Stimulated activated CD8-positive, alpha-beta memory T cell treated with anti-CD3 and anti-CD28 coated beads, Interleukin-15, amount 100 ng/mL, for 4 hours (primary cell): Measurements from ENCODE around the gene SEC14L5.

Experiments
- DNase-seq, 2 donors: peaks; one replicate each; pipeline ENCODE4 v3.0.0-alpha.2; 2020; ENCODE audit warnings: low read depth in 2 of 2

SEC14L5 gene

GRCh38 chr16:4984174-4984990 is 26.3 kb downstream of the SEC14L5 start:
- no peak for DNase-seq

GRCh38 chr16:4987250-4987579 is 29.1 kb downstream of the SEC14L5 start:
- no peak for DNase-seq

DNA sequence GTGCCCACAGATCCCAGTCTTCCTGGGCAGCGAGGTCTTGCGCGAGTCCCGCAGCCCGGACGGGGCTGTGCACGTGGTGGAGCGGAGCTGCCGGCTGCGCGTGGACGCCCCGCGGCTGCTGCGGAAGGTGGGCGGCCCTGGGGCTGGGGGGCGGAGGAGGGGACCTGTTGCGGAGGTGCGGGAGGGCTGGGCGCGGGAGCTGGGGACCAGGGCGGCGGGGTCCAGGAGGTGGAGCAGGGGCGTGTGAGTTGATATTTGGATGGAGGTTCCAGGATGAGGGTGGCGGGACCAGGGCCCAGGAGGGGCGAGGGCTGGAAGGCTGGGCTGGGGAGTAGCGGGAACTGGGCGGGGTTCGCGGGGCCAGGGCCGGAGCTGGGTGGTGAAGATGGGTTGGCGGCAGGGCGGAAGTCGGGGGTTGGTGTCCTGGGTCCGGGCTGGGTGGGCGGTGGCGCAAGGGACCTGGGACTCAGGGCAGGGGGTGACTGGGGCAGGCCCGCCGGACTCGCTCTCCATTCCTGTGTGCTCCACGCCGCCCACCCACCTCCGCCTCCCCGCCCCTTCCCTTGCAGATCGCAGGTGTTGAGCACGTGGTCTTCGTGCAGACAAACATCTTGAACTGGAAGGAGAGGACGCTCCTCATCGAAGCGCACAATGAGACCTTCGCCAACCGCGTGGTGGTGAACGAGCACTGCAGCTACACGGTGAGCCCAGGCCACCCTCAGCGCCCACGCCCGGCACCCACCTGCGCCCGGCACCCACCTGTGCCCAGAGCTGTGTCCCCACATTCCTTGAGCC is 29.6 kb downstream of the SEC14L5 start:
- no peak for DNase-seq

DNA sequence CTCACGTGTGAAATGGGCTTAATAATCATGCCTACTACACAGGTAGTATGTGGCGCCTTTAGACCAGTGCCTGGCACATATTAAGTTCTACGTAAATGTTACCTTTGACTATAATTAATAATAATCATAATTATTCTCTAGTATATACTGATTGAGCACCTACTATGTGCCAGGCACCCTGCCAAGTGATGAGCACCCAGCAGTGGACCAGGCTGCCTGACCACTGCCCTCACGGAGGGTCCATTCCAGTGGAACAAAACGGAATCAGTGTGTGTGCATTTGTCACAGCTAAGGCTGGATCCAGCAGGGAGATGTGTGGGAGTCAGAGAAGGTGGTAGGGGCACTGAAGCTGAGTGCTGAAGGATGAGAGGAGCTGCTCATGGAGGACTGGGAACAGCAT is 30.5 kb downstream of the SEC14L5 start:
- DNase-seq: no peak

DNA sequence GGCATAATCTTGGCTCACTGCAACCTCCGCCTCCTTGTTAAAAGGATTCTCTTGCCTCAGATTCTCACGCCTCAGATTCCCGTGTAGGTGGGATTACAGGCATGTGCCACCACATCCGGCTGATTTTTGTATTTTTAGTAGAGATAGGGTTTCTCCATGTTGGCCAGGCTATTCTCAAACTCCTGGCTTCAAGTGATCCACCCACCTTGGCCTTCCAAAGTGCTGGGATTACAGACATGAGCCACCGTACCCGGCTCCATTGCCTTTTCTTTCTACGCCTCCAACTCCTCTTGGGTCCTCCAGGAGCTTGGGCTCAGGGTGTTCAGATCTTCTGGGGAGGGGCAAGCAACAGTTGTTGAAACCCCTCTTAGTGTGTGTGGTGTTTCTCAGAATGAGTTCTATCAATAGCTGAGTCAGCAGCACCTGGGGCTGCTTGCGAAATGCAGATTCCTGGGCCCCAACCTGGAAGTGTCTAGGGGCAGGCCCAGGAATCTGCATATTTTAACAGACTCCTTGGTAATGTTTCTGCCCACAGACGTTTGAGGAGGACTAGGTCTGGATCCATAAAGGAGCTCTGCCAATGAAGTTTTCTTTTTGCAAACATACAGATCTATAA is 31.4 kb downstream of the SEC14L5 start:
- no peak for DNase-seq

GRCh38 chr16:4990415-4990814 is 32.3 kb downstream of the SEC14L5 start:
- DNase-seq: no peak

- no peak for DNase-seq
These were observed 33.6 kb downstream of the SEC14L5 start for GRCh38 chr16:4991754-4992153.

GRCh38 chr16:4994719-4995434 is 36.7 kb downstream of the SEC14L5 start:
- DNase-seq: no peak

GRCh38 chr16:5000573-5001001 is 42.5 kb downstream of the SEC14L5 start:
- no peak for DNase-seq

DNA sequence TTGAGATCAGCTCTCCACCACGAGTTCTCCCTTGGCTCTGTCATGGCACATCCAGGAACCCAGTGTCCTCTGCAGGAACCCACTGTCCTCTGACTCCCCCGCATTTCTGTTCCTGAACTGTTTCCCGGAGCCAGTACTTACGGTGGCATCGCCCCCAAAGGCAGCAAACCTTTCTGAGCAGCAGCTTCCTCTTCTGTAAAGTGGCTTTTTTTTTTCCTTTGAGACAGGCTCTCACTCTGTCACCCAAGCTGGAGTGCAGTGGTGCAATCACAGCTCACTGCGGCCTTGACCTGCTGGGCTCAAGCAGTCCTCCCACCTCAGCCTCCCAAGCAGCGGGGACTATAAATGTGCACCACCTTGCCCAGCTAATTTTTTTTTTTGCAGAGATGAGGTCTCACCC is 43.4 kb downstream of the SEC14L5 start:
- no peak for DNase-seq

GRCh38 chr16:5001986-5002385 is 43.9 kb downstream of the SEC14L5 start:
- DNase-seq: no peak

GRCh38 chr16:5002699-5003143 is 44.6 kb downstream of the SEC14L5 start:
- no peak for DNase-seq

DNA sequence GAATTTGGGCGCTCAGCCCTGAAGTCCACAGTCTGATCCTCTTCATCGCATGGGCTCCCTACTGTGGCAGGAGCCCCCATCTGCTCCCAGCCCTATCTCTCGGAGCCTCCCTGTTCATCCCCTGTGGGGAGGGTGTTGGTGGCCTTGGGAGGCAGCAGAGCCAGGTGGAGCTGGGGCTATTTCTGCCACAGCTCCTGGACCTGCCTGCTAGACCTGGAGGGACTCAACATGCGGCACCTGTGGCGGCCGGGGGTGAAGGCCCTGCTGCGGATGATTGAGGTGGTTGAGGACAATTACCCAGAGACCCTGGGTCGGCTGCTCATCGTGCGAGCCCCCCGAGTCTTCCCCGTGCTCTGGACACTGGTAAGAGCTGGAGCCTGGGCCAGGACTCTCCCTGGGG is 45.1 kb downstream of the SEC14L5 start:
- no peak for DNase-seq

DNA sequence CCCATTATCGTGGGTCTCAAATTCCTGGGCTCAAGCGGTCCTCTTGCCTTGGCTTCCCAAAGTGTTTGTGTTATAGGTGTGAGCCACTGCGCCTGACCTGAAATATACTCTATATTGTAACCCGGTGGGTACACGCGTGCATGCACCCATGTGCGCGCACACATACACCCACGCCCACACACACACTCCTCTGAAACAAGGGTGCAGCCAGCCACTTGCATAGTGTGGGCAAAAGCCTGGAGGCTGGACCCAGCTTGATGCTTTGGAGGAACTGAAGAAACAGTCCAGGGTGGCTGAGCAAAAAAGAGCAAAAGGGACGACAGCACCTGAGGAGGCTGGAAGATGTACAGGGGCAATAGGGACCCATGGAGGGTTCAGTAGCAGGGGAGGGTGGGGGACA is 45.7 kb downstream of the SEC14L5 start:
- no peak for DNase-seq

DNA sequence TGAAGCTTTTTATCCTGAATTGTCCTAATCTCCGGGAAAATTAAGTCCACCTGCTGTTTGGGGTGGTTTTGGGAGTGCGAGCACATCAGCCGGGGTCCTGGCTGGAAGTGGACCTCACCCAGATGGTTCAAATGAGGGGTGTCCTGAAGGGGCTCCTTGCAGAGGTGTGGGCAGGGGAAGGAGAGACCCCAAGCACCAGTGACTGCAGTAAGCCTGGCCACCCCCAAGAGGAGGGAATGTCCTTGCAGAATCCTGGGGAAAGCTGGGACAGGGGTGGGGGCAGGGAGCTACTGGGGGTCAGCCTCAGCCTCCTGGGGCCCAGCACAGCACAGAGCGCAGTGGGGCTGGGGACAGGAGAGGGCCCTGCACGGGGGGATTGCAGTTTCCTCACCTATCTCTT is 46.2 kb downstream of the SEC14L5 start:
- DNase-seq: no peak

DNA sequence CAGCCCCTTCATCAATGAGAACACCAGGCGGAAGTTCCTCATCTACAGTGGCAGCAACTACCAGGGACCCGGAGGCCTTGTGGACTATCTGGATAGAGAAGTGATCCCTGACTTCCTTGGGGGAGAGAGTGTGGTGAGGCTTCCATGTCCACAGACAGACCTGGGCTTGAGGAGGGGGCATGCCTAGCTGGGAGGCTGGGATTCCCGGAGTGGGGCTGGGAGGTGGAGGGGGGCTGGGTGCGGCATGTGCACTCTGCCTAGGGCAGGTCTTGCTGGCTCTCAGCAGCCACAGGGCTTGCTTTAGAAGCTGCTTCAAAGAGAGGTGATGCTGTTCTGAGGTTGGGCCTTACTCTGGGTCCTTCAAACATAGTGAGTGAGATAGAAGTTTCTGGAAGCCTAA is 47.8 kb downstream of the SEC14L5 start:
- DNase-seq: no peak

DNA sequence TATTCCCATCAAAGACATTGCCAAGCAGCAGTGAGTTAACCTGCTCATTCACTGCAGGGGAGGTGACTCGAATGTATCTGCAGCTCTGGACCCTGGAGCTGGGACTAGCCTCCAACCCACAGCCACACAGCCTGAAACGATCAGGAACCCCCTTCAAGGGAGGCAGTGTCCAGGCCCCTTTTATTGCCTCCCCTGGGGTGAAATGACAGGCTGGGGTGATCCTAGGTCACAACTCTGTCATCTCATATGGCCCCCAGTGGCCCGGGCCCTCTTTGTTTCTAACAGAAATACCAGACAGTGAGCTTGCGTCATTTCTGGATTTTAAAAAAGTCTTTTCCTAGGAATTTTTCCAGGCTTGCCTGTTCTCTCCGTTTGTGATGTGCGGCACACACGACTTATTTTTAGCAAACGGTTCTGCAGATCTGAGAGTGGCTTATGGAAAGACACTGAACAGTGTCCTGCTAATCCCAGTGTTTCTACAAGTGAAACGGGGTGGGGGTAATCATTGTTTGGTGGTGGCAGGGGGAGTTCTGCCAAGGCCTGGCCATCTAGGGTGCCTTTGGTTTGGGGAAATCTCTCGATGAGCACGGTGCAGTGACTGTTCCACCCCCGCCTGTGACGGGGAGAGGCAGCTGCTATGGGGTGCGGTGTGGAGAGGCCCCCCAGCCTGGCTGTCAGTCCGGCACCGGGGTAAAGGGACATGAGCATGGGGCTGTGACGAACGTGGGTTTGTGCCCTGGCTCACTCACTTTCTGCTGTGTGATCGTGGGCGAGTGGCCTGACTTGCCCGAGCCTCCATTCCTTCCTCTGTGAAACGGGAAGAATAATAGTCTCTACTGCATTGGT is 48.4 kb downstream of the SEC14L5 start:
- no peak for DNase-seq

- no peak for DNase-seq
These were observed 49.1 kb downstream of the SEC14L5 start for GRCh38 chr16:5007256-5007655.

DNA sequence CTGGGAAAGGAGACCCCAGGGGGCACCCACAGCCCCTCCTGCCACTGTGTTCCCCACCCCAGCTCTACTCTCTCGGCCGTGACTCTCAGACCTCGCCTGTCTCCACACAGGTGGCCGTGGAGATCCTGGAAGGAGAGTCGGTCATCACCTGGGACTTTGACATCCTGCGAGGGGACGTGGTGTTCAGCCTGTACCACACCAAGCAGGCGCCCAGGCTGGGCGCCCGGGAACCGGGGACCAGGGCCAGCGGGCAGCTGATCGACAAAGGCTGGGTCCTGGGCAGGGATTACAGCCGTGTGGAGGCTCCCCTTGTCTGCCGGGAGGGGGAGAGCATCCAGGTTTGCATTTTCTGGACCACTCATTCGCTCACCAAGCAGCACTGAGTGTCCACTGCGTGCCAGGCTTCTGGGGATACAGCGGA is 50.2 kb downstream of the SEC14L5 start:
- DNase-seq: no peak

- no peak for DNase-seq
These were observed 52.6 kb downstream of the SEC14L5 start for GRCh38 chr16:5010576-5011329.
